ENCODE results near the gene GPATCH2.
A peak's percentile ranks its signal among the peaks of the same experiment; 100 is the strongest.
"Not testable (repeated sequence)": the region's sequence is repeated elsewhere in the genome, so short reads cannot be mapped to it uniquely, and the experiment has no call there.

Gene GPATCH2

DNA sequence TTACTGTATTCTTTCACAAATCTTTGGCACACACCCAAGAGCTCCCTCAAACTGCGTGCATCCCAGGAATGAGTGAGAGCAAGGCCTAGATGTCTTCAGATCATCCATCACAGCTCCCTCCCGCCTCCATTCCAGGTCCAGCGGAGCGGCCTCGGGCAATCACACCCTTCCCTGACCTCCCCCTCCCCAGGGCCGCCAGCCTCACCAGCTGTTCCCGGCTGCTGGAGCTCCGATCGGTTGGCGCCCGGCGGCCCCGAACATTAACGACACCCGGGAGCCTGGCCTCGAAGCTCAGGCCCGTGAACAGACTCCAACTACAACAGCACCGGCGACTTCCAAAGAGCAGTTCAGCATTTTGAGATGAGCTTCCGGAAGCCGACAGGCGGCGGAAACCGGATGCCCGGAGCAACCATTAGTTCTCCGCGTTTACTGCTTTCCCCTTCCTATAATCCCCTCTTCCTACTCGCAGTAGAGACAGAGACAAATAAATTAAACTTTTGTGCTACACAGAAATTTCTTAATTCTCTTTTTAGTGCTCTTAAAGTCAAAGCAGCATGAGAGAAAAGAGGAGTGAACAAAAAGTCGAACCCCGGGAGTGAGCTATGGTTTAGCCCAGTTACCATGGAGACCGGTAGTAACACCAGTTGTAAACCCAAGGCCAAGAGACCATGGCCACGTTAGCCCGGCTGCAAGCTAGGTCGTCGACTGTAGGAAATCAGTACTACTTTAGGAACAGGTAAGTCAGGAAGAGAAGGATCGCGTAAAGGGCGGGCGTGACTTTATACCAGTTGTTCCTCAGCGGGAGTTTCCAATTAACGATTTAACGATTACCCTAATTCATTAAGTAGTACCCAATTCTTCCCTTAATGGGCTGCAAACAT, at the start of gene GPATCH2, which contains the start of gene SPATA17:
GPATCH2 (minus strand) TSS at position 380 of the 881 bp plus-strand sequence; CDS start at position 261, 119 bp downstream.
SPATA17 (plus strand) TSS at position 634 of the 881 bp plus-strand sequence; CDS start at position 669, 35 bp downstream.
- peak; percentile 30 to 59 (median 52) for DNase-seq

DNA sequence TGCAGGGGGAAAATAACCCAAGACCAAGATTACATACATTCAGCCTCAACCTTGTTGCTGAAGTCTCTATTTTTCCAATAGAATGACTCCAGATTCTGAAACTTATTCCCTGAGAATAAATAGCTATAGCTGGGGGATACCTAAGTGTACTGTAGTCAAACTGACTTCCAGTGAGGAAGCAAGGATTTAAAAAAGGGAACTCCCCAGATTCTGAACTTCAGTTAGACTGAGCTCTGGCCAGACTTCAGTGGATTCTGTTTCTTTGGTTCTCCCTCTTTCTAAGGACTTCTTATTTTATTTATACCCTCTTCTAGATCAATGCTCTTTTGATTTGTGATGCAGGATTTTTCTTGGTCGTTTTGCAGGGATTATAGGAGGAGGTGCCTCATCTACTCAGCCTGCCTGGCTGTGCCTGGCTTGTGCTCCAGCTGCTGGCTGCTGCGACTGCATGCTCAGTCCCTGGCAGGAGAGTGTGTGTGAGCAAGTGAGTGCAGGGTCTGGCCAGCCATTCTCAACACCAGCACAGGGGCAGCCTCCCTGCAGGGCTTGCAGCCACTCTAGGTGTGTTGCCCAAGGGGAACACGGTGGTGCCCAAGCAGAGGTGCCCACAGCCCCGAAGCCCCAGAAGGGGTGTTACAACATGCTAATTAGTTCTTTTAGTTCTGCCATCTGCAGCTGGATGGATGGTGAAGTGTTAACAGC, 43.3 kb upstream of the GPATCH2 start:
- no peak for DNase-seq

DNA sequence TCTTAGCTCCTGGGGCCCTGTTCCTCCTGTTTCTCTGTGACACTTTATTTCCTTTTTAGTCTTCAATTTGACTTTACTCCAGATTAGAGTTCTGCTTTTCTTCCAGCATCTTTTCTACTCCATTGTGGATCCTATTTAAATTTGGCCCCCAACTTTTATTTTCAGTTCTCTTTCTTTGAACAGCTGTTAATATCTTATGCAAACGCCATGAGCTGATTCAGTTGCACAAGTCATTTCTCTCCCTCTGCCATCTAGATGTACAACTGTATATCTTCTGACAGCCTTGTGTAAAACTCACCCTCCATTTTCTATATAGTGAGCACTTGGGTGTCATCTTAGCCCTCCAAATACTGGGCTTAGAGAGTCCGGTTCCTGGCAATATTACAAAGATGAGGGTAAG, 42.5 kb upstream of the GPATCH2 start:
- DNase-seq: no peak

GRCh38 chr1:217668351-217668940, 37.6 kb upstream of the GPATCH2 start:
- no peak for DNase-seq

GRCh38 chr1:217661407-217661806, 30.5 kb upstream of the GPATCH2 start:
- no peak for DNase-seq

DNA sequence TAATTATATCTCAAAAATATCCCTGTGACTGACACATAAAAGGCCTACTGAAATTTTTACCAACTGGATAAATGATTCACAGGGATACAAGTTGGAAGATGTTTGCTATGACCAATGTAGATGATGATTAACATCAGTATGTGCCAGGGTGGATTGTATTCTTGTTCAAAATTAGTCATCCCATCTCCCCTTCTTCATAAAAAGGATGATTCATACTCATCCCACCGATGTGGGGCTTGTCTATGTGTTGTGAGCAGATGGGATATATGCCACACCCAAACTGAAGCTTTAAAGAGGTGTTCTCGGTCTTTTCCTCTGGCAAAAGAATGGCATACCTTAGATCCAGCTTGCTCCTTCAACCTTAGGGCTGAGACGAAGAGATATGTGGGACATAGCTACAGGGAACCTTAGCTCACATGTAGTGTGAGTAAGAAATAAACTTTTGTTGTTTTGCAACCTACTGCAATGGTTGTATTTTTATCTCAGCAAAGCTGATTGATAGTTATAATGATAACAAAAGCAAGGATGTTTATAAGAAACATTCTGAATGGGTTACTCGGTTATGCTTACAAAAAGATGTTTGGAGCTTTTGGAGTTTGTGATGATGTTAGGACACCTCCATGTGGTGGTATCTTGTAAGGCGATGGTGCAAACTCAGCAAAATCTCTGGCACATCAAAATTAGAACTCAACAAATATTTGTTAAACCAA, 29.6 kb upstream of the GPATCH2 start:
- no peak for DNase-seq

GRCh38 chr1:217650674-217651073, 19.8 kb upstream of the GPATCH2 start:
- DNase-seq: no peak

DNA sequence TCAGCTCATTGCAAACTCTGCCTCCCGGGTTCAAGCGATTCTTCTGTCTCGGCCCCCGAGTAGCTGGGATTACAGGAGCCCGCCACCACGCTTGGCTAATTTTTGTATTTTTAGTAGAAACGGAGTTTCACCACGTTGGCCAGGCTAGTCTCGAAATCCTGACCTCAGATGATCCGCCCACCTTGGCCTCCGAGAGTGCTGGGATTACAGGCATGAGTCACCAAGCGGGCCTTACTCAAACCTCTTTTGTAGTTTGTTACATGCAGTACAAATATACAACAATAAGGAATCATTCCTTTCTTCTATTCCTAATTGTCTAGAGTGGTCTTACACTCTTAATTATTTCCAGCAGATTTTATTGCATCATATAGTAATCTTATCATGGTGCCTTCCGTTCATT, 16.9 kb upstream of the GPATCH2 start:
- no peak for DNase-seq

GRCh38 chr1:217642455-217642854, 11.6 kb upstream of the GPATCH2 start:
- DNase-seq: no peak

DNA sequence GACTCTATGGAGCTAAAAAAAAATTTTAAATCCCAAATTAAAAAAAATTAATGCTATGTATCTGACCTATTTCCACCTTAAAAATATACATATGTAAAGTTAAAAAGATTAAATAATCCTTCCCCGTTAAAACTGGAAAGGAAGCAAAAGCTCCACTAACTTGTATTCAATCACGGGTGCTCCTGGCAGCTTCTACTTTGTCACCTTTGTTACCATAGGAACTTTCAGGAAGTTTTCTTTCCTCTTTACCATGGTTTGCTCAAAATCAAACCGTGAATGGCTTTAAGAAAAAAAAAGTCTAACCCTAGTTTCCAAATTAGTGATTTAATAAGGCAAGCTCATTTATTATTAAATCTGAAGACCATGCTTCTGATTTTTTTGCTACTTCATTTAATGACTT, 3.5 kb downstream of the GPATCH2 start:
- no peak for DNase-seq

DNA sequence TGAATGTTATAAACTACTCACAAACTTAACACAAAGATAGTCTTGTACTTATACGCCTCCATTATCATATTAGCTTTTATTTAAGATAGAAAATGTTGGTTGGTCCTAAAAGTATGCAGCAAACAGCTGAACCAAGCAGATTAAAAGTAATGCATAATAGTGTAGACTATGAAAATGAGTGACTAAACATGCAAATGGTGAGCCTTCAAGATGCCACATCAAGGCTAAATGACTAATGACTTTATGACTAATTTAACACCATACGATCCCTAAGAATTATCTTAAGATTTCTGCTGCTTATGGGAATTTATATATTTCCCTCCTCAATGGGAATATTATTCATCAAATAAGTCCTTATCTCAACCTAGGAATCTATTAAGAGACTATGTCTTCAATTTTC, 4.6 kb downstream of the GPATCH2 start:
- no peak for DNase-seq

DNA sequence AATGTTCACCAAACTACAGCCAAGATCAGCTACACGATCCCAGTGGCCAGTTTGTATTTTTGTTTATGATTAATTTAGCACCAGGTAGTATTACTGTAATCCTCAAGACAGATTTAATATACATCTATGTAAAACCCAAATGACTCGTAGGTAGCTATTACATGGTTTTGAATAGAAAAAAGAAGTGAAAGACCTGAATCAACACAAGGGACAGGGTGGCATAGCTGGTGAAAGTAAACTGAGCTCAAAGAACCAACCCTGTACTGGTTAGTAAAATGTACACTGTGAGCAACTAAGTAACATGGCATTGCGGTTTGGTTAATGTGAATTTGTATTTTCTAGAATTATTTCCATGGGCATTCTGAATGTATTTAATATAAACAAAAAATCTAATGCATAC, 8.8 kb downstream of the GPATCH2 start:
- no peak for DNase-seq

GRCh38 chr1:217620814-217621213, 10.1 kb downstream of the GPATCH2 start:
- DNase-seq: no peak

DNA sequence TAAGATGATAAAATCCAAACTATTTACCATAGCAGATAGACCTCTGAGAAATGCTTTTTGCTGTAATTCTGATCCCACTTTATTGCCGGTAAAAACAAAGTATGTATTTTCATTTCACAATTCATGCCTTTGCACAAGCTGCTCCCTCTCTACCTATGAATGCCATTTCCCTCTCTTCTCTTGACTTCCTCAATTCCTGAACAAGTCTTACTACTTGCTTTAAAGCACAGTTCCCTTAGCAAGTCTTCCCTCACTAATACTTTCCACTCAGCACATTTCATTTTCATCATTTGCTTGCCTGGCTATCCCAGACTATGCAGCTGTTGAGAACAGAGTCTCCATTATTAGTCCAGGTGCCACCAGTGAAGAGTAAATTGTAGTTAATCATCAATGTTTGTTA, 13.8 kb downstream of the GPATCH2 start:
- DNase-seq: no peak

GRCh38 chr1:217614200-217614712, 16.6 kb downstream of the GPATCH2 start:
- DNase-seq: no peak

DNA sequence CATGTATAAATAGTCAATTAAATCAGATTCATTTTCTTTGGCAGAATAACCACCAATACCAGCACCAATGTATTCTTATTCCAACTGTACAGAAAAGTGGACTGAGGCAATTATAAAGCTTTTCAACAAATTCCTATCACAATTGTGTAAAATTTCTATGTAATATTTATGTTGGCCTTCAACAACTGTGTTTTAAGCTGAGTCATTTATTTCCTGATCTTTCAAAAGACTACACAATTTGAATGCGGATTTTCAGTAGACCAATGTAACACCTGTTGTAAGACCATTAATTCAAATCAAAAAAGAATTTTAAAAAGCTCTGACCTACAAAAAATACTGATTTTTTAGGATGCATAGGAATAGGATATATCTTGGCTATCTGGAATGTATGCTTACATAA, 25.5 kb downstream of the GPATCH2 start:
- no peak for DNase-seq

- no peak for DNase-seq
These were observed 28.5 kb downstream of the GPATCH2 start for GRCh38 chr1:217602380-217602779.

- DNase-seq: no peak
These were observed 31.7 kb downstream of the GPATCH2 start for GRCh38 chr1:217599154-217599553.

DNA sequence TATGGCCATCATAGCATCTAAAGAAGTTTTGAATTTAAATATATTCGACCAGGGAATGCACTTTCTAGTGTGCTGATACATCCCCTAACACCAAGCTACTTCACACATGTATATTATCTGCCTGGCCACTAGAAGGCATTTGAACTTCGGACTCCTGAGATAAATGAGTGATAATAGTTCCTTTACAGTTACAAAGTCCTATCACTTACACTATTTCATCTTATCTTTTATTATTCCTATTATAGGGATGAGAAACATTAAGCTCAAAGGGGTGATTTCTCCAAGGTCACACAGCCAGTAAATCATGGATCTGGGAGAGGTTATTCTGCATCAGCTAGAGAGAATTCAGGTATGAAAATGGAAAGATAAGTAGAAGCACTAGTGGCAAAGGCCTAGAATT, 40.3 kb downstream of the GPATCH2 start:
- DNase-seq: no peak

DNA sequence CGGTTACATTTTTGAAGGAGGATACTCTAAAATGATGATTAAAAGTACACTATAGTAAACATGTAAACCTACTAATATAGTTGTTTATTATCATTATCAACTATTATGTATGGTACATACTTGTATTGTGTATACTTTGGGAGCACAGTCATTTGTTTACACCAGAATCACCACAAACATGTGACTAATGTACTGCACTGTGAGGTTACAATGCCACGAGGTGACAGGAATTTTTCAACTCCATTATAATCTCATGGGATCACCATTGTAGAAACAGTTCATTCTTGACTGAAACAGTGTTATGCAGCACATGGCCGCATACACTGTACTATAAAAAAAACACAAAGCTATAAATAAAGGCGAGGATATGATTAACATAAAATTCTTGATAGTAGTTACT, 44.3 kb downstream of the GPATCH2 start:
- DNase-seq: no peak

GRCh38 chr1:217585577-217585976, 45.3 kb downstream of the GPATCH2 start:
- DNase-seq: no peak

- not testable (repeated sequence) for DNase-seq
These were observed 46.5 kb downstream of the GPATCH2 start for GRCh38 chr1:217584286-217584811.

DNA sequence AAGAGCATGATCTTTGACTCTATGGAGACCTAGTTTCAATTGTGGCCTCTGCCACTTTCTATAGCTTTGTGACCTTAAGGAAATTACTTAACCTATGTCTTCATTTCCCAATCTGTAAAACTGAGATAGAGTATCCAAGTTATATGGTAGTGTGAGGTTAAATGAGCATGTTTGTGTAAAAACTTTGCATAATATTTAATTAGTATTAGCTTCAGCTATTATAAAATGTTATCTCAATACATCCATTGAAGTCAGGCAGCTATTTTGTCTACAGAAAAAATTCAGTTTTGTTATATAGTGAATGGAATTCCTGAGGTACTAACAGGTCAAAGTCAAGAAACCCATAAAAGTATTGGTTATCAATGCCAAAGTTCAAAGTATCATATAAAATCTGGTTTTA, 53.6 kb downstream of the GPATCH2 start:
- no peak for DNase-seq

Measured in activated CD4-positive, CD25-positive, alpha-beta regulatory T cell (primary cell).